HG03280 (cell line): ENCODE data around the gene ZNF428.
"Not testable (repeated sequence)": the region's sequence is repeated elsewhere in the genome, so short reads cannot be mapped to it uniquely, and the experiment has no call there.

Source experiments
- ATAC-seq: cut with Tn5 transposase; IDR thresholded peaks from one replicate; pipeline ENCODE4 v1.9.1; 2021; ENCODE audit warnings: mild to moderate bottlenecking, moderate library complexity; ENCODE audit not compliant: unreplicated experiment

Gene ZNF428

DNA sequence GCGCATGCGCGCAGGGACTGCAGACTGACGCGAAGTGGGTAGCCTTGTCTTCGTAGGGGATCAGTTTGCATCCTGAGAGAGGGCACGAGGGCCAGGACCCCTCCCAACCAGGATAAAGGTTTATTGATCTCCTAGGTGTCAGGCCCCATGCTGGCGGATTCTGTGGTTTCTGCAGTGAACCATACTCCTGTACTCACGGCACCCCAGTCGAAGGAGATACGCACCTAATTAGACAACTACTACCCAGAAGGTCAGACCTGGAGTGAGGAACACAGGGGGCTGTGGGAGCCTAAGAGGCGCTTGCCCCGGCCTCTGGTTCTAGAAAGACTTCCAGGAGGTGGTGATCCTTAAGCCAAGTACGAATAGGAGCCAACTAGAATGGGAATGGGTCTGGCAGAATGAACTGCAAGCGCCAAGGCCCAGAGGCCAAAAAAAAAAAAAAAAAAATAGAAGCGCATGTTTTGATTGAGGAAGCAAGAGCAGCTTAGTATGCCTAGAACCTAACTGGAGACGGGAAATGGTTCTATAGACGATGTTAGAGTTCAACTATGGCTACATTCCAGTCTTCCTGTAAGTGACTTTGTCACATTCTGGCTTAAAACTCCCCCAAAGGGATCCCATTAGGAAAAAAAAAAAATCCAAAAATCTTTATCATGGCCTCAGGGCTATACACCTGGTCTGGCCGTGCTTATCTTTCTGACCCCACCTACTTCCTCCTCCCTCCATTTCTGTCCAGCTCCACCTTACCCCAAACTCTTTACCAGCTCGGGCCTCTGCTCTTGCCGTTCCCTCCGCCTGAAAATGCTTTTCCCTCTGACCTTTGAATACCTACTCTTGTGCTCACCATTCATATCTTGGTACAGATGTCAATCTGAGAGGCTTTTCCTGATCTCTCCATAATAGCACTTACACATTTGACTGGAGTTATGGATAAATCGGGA, 902 bp upstream of the ZNF428 start:
- no peak for ATAC-seq

DNA sequence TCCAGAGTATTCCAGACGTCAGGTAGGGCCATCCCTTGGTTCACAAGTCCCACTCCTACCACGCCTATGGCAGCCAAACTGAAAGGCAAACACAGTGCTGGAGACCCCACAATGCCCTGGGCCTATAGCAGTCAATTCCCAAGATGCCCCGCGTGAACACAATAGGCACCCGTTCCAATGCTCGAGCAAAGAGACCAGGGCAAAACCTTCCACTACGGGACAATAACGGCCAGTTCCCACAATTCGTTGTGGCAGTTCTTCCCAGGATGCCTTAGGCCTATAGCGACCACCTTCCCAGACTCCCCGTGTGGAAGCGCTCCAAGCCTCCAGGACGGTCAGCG, 538 bp downstream of the ZNF428 start:
- ATAC-seq, result peak; percentile 15

DNA sequence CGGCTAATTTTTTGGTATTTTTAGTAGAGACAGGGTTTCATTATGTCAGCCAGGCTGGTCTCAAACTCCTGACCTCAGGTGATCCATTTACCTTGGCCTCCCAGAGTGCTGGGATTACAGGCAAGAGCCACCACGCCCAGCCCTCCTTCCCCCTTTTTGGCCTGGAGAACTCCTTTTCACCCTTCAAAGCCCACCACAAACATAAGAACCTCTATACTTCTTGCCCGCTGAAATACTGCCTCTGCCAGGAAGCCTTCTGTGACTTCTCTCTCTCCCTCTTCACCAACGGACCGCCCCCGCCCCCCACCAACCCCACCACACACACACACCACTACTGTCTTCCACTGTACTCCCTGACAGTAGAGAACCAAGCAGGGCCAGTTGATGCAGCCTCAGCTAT, 2.5 kb downstream of the ZNF428 start:
- ATAC-seq, result no peak

DNA sequence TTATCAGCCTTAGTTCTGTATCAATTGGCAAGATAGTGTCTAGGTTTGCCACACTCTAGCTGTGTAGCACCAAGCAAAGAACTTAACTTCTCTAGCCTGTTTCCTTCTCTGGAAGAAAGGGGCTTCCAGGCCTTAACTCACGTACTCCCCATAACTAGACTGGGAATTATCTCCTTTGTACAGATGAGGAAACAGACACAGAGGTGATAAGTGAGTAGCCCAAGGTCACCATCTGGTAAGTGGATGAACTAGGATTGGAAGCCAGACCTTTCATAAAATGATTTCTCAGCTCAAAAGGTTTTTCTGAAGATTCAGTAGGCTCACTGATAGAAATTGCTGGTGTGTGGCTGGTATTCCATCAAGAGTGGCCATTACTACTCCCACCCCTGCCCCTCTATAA, 3.1 kb downstream of the ZNF428 start:
- no peak for ATAC-seq

DNA sequence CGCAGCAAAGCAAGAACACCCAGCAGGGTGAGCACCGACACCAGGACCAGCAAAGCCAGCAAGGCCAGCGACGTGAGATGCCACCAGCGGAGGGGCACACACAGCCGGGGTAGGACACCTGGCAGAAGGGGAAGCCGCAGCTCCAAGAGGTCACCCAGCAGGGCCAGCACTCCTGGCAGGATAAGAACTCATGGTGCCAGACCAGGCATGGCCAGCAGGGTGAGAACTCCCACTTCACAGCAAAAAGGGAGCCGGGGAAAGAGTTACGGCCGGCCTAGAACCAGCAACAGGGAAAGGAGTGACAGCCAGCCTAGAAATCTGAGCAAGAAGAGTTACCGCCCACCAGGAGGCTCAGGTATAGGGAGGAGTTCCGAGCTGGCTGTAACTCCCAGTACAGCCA, 7.1 kb downstream of the ZNF428 start:
- no peak for ATAC-seq

DNA sequence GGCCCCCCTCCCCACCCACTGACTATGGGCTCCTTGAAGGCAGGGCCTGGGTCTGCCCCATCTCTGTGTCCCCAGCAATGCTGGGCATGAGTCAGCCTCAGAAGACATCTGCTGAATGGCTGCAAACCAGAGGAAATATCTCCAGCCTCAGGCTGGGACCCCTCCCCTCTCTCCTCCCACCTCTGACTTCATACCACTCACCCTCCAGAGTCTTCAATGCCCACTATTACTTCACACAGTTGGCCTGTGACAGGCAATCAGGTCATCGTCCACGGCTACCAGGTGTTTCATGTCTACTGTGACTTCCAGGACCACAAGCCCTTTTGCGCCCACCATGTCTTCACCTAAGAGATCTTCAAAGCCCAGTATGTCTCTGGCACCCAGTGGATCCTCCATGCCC, 7.6 kb downstream of the ZNF428 start, which contains the start of gene SRRM5:
Gene SRRM5, plus strand, starts transcription at position 301 of the 400 bp plus-strand sequence. Its CDS starts 34 bp downstream, at position 335.
- ATAC-seq, result no peak

DNA sequence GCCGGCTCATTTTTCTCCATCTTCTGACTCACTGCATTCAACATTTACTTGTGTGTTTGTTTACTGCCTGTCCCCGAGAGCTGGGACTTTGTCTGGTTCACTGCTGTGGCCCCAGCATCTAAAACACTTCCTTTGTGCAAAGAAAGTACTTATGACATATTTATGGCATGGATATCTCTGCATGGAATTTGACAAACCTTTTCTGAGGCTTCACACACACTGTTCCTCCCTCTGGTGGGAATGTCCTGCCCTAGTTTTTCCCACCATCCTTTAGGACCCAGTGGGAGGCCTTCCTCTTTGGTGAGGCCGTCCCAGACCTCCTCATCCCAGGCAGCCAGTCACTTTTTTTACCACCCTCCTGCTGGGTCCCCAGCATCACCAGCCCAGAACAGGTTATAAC, 8.9 kb downstream of the ZNF428 start:
- ATAC-seq, result no peak

DNA sequence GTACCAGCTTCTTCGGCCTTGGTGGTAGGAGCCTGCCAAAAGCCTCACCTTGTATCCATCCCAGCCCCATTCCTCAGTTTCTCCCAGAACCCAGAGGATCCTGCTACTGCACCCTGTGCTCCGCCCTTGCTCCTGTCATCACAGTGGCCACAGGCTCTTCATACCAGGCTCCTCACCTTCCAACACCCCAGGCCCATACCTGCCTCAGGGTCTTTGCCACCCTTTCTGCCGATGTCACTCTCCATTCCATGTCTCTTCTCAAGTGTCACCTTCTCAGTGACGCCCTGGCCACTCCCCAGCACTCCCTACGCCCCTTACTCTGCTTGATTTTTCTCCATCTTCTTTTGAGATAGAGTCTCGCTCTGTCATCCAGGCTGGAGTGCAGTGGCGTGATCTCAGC, 9.6 kb downstream of the ZNF428 start:
- no peak for ATAC-seq

DNA sequence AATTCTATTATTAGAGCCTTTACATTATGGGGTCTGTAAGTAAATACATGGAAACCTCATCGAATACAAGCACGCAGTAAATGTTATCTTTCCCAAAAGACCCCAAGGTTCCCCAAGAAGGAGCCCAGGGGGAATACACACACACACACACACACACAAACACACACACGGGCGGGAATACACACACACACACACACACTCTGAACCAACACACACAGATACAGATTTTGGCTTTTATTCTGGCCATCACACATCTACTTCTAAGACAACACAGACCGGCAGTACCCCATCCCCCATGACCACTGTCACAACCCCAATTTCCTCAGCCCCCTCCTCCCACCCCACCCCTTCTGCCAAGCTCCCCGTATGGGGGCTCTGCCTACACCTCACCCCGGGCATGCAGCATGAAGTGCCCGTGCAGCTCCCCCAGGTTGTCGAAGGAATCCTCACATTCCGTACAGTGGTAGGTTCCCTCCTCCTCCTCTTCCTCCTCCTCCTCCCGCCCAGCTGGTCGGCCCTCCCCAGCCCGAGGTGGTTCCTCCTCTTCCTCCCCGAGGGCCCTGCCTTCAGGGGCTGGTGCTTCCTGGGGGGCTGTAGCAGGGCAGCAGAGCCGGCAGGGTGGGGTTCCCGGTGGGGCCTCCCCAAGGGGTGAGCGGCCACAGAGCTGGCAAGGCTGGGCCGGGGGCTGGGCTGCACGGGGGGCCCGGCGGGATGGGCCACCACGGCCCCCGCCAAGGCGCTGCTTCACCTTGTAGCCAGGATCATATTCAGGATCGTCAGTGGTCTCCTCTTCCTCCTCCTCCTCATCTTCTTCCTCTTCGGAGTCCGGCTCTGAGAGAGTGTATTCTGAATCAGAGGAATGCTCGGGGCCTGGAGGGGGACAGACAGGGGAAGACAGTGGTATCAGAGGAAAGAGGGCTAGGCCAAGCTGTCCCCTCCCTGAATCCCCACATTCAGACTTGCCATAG, 11.9 kb downstream of the ZNF428 start:
- ATAC-seq, result no peak

DNA sequence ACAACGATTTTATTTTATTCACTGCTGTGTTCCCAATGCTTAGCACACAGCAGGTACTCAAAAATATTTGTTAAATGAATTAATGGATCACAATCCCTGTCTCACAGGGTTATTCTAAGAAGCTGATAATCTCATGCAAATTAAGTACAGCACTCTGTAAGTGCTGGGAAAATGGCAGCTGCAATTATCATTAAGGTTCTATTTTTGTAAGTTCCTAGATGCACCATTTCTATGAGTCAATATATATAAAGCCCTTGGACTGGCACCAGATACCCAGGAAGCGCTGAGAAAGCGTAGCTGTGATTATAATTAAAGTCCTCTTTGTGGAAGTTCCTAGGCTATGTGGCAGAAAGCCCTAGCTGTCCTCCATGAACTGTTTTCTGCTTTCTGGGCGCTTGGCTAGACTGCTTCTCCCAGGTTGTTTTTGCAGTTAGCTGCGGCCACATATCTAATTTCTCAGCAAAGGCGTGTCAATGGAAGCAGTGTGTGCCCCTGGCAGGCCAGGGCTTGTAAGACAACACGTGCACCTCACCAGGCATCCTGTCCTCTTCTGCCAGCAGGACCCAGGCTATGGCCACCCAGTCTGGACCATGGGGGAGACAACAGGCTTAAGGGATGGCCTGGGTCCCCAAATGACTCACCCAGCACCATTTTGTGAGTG, 12.7 kb downstream of the ZNF428 start:
- ATAC-seq, result no peak

DNA sequence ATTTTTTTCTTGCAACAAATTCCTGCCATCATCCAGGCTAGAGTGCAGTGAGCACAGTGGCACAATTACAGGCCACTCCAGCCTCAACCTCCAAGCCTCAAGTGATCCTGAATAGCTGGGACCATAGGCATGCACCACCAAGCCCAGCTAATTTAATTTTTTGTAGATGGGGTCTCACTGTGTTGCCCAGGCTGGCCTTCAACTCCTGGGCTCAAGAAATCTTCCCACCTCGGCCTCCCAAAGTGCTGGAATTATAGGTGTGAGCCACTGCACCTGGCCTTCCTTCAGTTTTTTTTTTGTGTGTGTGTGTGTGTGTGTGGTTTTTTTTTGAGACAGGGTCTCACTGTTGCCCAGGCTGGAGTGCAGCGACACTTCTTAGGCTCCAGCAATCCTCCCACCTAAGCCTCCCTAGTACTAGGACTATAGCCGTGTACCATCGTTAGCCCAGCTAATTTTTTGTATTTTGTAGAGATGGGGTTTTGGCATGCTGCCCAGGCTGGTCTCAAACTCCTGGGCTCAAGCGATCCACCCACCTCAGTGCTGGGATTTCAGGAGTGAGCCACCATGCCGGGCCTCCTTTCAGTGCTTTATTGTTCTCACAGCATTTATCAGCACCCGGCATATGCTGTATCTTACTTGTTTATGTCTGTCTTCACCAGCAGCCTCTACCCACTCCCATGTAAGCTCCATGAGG, 13.4 kb downstream of the ZNF428 start:
- no peak for ATAC-seq

DNA sequence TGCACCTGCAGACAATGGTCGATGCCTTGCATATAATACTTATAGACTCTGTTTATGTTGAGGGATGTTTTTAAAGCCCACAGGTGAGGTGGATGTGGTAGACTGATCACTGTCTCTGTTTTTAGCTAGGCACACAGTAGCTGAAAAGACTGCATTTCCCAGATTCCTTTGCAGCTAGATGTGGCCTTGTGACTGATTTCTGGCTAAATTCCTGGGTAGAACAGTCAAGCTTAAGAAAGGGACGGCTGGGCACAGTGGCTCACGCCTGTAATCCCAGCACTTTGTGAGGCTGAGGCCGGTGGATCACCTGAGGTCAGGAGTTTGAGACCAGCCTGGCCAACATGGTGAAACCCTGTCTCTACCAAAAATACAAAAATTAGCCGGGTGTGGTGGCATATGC, 19.1 kb downstream of the ZNF428 start:
- ATAC-seq, result not testable (repeated sequence)

DNA sequence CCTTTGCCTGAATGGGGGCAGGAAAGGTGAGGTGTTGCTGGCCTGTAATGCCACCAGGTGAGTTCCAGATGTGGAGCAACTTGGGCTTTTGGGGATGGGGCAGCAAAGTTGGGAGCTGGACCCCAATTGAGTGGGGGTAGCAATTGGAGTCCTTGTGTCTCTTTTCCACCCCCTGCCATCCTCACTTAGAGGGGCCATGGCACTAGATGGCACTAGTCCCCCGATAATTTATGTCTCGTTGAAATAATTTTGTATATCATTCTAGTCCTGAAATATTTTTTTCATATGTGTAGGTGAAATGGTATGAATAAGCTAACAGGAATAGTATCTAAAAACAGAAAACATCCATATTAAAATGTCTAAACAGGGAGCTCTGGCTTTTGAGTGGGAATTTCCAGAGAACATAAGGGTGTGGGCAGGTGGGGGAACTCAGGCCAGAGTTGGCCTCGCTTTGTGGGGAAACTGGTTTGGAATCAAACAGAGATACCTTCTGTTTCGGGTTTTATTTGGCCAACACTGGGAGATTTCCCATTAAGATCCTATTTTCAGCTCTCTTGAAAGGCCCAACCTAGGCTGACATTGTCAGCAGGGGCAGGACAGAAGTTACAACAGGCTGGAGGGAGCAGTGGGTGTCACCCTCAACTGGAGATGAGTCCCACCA, 19.7 kb downstream of the ZNF428 start:
- ATAC-seq, result no peak

DNA sequence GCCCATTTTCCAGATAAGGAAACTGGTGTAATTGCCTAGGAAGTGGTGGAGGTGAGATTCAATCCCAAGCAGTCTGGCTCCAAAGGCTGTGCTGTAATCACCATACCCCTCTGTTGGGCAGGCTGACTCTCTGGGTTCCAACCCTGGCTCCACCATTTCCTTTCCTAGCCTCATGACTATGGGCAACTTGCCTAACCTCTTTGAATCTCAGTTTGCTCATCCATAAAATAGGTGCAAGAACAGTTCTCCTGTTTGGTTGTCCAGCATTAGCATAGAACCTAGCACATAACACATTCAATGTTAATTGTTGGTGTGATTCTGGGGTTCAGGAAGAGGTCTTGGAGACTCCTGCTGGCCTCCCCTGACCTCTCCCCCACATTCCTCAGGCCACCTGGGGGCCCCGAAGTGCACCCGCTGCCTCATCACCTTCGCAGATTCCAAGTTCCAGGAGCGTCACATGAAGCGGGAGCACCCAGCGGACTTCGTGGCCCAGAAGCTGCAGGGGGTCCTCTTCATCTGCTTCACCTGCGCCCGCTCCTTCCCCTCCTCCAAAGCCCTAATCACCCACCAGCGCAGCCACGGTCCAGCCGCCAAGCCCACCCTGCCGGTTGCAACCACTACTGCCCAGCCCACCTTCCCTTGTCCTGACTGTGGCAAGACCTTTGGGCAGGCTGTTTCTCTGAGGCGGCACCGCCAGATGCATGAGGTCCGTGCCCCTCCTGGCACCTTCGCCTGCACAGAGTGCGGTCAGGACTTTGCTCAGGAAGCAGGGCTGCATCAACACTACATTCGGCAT, 20.8 kb downstream of the ZNF428 start:
- no peak for ATAC-seq

DNA sequence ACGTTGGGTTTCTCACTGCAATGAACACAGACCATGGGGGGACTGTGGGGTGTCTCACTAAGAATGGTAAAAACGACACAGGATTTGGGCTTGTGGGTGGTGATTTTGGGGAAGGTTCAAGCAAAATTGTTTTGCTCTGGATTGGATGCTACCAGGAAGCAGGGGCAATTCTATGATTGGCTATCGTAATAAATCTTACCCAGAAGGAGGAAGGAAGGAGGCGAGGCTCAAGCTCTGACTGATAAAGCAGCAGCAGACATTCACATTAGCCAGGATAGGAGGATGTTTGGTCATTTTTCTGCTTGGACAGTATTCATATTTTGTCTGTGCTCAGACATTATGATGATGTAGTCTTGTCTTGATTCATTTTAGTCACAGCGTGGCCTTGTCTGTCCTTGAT, 21.6 kb downstream of the ZNF428 start:
- ATAC-seq, result no peak

DNA sequence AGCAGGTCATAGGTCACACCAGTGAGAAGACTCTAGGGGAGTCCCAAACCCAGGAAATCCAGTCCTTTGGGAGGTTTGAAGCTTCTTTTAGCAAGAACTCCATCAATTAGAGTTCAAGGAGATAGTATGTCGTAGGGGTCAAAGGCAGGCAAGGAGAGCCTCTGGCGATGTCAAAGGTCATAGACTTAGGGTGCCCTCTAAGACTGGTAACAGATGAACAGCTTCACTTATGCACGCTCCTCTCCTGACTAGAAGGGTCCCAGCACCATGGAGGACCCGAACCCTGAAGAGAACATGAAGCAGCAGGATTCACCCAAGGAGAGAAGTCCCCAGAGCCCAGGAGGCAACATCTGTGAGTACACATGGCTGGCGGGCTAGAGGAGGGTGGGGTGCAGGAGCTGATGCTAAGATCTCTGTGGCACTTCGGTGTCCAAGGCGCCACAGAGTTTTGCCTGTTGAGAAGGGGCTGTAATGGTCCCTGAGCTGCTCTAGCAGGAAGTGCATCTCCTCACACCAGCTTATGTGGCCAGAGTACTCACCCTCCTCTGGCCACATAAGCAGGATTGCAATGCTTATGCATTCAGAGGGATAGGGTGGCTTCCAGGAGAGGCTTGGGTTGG, 22.5 kb downstream of the ZNF428 start:
- no peak for ATAC-seq

DNA sequence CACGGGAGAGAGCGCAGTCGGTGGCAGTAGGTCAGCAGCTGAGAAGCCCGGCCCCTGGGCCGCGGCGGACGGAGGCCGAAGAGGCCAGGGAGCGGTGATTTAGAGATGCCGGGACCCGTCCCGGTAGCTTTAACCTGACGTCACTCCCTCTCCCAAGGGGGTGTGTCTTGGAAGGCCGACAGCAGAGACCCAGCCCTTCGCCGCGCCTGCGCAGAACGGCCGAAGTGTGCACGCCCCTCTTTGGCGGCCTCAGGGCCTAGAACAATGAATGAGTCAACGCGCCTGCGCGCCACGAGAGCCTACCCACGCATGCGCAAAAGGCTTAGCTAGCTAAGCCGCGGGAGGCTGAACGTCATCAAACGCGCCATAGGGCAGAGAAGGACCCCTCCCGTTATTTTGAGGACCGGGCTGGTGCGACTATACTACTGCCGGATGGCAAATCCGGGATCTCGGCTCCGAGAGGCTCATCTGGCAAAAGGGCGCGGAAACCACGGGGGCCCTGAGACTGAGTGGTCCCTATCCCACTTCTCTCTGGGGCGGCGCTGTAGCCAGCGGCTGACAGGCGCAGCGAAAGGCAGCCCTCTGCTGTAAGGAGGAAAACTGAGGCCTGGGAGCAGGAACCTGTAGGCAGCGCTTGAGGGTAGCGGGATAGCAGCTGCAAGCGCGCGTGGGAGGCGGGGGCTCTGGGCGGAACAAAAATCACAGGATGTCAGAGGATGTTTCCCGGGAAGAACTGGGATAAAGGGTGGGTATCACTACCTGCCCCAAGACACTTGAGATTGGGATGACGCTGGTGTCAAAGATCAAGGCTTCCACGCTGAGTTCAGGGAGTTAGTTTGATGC, 23.2 kb downstream of the ZNF428 start, which contains the start of the genes IRGQ and ZNF576:
Gene IRGQ, minus strand, starts transcription at position 136 of the 843 bp plus-strand sequence. CDS start 796 bp downstream, outside the sequence.
Gene ZNF576, plus strand, starts transcription at position 597 of the 843 bp plus-strand sequence. CDS start 514 bp downstream, outside the sequence.
- peak; percentile 89 for ATAC-seq

DNA sequence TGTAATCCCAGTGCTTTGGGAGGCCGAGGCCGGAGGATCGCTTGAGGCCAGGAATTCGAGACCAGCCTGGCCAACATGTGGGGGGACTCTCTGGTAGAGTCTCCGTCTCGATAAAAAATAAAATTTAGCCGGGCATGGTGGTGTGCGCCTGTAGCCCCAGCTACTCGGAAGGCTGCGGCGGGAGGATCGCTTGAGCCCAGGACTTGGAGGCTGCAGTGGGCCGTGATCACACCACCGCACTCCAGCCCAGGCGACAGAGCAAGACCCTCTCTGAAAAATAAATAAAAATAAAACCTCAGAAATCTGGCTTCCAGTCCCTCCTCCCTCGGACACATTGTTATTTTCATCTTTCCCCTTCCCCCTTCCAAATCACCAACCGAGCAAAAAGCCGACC, 23.8 kb downstream of the ZNF428 start:
- peak; percentile 6 for ATAC-seq
